T-cell (primary cell): ENCODE measurements around the gene HRC. TPM values are rescaled to one million over a fixed set of nuclear protein-coding genes. Genes with fewer than 3 reads are reported as not detected.

ENCODE experiments used
- ATAC-seq, 4 experiments: fragments of 200-7000 bp in 3 of 4; fragments of 150-1000 bp in 1 of 4; cut with Tn5 transposase; replicated peaks in 1 of 4; 1 replicate in 3 of 4; 2 replicates in 1 of 4; pipeline ENCODE4 v1.10.0; 2021; ENCODE audit warnings: moderate library complexity in 3 of 4, mild to moderate bottlenecking in 2 of 4, moderate number of reproducible peaks in 1 of 4
- CTCF ChIA-PET, 2 donors: fragments of 300-600 bp; sonication (Branson Sonifier 250); formaldehyde crosslinking; loops; one replicate each; lab custom pipeline; 2022; ENCODE audit warnings: antibody characterized with exemption in 2 of 2; lab: Charles Lee
- POLR2A ChIA-PET, 2 donors: fragments of 300-600 bp; sonication (Branson Sonifier 250); formaldehyde crosslinking; loops; one replicate each; lab custom pipeline; 2022; ENCODE audit warnings: antibody characterized with exemption in 2 of 2; lab: Charles Lee
- DNase-seq, 35 experiments: peaks; one replicate each; pipeline versions ENCODE4 v3.0.0 to v3.0.0-alpha.2; 2013 to 2023
- H3K27ac ChIP-seq: one replicate; pipeline ENCODE4 v1.5.1; 2013; ENCODE audit warnings: low read length
- H3K27me3 ChIP-seq, 2 experiments: replicated peaks in 1 of 2; 1 replicate in 1 of 2; 2 replicates in 1 of 2; pipeline versions ENCODE4 v1.6.1 to v1.7.0; 2013; ENCODE audit warnings: low read length in 1 of 2, mixed read lengths in 1 of 2; ENCODE audit not compliant: control insufficient read depth in 2 of 2, insufficient read depth in 2 of 2; ENCODE audit errors: extremely low read depth in 1 of 2
- H3K36me3 ChIP-seq, 2 donors: 1 replicate in 1 of 2; 2 replicates in 1 of 2; pipeline versions ENCODE4 v1.6.1 to v1.7.0; 2013; ENCODE audit warnings: low read length in 1 of 2; ENCODE audit not compliant: control insufficient read depth in 2 of 2, insufficient read depth in 1 of 2; ENCODE audit errors: extremely low read depth in 1 of 2
- H3K4me1 ChIP-seq, 2 experiments: 1 replicate in 1 of 2; 2 replicates in 1 of 2; pipeline versions ENCODE4 v1.6.1 to v1.7.0; 2013; ENCODE audit warnings: low read length in 2 of 2, mixed read lengths in 1 of 2; ENCODE audit not compliant: insufficient read depth in 2 of 2, control insufficient read depth in 1 of 2; ENCODE audit errors: extremely low read depth in 1 of 2
- H3K4me3 ChIP-seq, 2 donors: 1 replicate in 1 of 2; 2 replicates in 1 of 2; pipeline versions ENCODE4 v1.5.1 to v1.7.0; 2013; ENCODE audit warnings: mild to moderate bottlenecking in 2 of 2, low read length in 1 of 2, moderate library complexity in 1 of 2; ENCODE audit not compliant: control insufficient read depth in 1 of 2; ENCODE audit errors: extremely low read depth in 1 of 2
- H3K9me3 ChIP-seq: 2 replicates; pipeline ENCODE4 v1.7.0; 2013
- H3K27ac Mint-ChIP-seq, 2 donors: one replicate each; pipeline ENCODE4 v1.8.0; 2020 to 2021; ENCODE audit warnings: mild to moderate bottlenecking in 2 of 2, mixed read lengths in 2 of 2
- H3K27me3 Mint-ChIP-seq, 2 donors: one replicate each; pipeline ENCODE4 v1.8.0; 2021 to 2022; ENCODE audit warnings: mixed read lengths in 2 of 2
- H3K36me3 Mint-ChIP-seq: one replicate; pipeline ENCODE4 v1.8.0; 2021; ENCODE audit warnings: mixed read lengths
- H3K4me1 Mint-ChIP-seq, 3 donors: one replicate each; pipeline ENCODE4 v1.8.0; 2020 to 2022; ENCODE audit warnings: mixed read lengths in 3 of 3, mild to moderate bottlenecking in 1 of 3
- H3K4me3 Mint-ChIP-seq, 3 donors: one replicate each; pipeline ENCODE4 v1.8.0; 2020 to 2022; ENCODE audit warnings: mild to moderate bottlenecking in 3 of 3, mixed read lengths in 3 of 3, moderate library complexity in 3 of 3
- H3K9me3 Mint-ChIP-seq, 3 donors: one replicate each; pipeline ENCODE4 v1.8.0; 2020 to 2022; ENCODE audit warnings: mixed read lengths in 3 of 3
- WGBS: methylation state at CpG from one replicate; pipeline ENCODE4 v1.1.5; 2013; ENCODE audit warnings: missing lambda C conversion rate; ENCODE audit not compliant: insufficient coverage; 5-methylcytosine and 5-hydroxymethylcytosine counted together
- total RNA-seq, 35 experiments: library from RNA in 6 of 35; stranded (reverse) in 6 of 35; fragments of 120-200 nt in 1 of 35; gene quantifications; one replicate each; pipeline versions ENCODE4 v1.2.1 to v1.2.4 and lab custom pipeline; 2013 to 2026

HRC gene
- total RNA-seq, 5 donors from 2014 or later (not counting 1 experiment from before 2014, with no cell fraction given) = not detected

DNA sequence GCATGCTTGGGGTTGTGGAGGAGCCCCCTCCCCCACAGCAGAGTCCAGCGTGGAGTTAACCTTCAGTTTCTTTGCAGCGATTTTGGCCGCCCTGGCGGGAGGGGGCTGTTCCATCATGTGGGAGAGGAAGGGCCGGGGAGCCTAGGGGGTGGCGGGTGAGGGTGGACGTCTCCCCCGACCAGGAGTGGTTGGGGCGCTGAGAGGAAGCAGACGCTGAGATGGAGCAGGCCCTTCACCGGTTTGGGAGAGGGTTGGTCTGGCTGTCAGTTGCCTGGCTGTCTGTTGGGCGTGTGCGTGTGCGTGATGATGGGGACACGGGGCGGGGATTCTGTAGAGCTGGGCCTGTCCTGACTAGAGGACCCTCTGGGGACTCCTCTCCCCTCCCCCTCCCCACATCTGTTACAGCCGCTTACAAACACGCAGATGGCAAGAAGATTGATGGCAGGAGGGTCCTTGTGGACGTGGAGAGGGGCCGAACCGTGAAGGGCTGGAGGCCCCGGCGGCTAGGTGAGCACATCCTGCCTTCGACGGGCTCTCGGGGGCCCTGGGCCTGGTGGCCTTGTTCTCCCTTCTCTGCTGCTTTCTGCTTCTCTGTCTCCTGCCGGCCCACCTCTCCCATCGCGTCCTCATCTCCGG lies 50.8 kb downstream of the HRC start:
- ChIA-PET POLR2A (no interaction called here), CTCF (interaction anchor here in 1 of 2 donors (1.3 kb wide), 1 partner anchor 10 kb away, joined by 3 read pairs; the partner anchor contains the start of gene LIN7B)
- ATAC-seq = no peak
- no peaks in the 10 kb centered on the region for H3K9me3 ChIP-seq
- 92% methylated on average over 18 of the region's 30 CpGs for WGBS
- Mint-ChIP-seq H3K27me3 (no peaks in the 10 kb centered on the region), H3K36me3 (peaks cover 46% of the 10 kb centered on the region), H3K27ac (no peak overlapping the region), H3K4me3 (no peak overlapping the region), H3K9me3 (no peaks in the 10 kb centered on the region), H3K4me1 (peaks cover 4 to 16% (median 7%) of the 10 kb centered on the region in 3 donors)
- H3K36me3 ChIP-seq = peaks cover 46 to 81% of the 10 kb centered on the region in 2 donors
- no peak overlapping the region for H3K4me3 ChIP-seq
- DNase-seq = no peak
- no peaks in the 10 kb centered on the region for H3K4me1 ChIP-seq
- peaks cover 0 to 3% of the 10 kb centered on the region in 2 experiments for H3K27me3 ChIP-seq
- no peak overlapping the region for H3K27ac ChIP-seq

DNA sequence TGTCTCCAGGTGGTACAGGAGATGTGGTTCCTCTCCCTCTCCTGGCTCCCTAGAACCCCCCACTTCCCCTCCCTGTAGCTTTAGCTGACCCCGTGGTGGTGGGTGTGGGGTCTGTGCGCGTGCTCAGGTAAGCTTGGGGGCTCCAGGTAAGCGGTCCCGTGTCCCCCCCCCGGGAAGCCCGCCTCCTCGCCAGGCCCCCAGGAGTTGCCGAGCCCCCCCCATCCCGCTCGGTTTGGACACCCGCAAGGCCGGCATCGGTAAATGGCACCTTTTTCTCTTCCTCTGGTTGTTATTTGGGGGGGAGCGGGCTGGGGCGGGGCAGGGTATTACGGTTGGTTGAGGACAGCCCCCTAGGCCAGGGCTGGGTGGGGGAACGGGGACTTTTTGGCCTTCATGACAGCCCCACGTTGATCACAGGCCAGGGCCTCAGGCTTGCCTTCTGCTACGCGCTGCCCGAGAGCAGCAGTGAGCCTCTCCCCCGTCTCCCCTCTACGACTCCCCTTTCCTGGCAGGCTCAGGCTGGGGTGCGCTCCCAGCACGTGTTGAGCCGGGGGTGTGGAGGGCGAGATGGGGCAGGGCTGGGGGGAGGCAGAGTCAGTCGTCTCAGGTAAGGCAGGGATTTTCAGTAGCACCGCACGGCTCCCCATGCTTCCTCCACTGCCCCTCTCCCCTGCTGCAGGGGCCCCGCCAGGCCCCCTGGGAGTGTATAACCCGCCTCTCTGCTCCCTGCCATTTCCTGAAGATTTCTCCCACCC lies 51.7 kb downstream of the HRC start:
- Mint-ChIP-seq H3K9me3 (no peaks in the 10 kb centered on the region), H3K4me3 (no peak overlapping the region), H3K27me3 (no peaks in the 10 kb centered on the region), H3K27ac (no peak overlapping the region), H3K4me1 (peaks cover 4 to 16% (median 7%) of the 10 kb centered on the region in 3 donors), H3K36me3 (peaks cover 44% of the 10 kb centered on the region)
- ChIA-PET POLR2A (no interaction called here), CTCF (no interaction called here)
- Histone ChIP-seq H3K4me3 (no peak overlapping the region), H3K27ac (no peak overlapping the region), H3K4me1 (no peaks in the 10 kb centered on the region), H3K27me3 (peaks cover 0 to 3% of the 10 kb centered on the region in 2 experiments), H3K9me3 (no peaks in the 10 kb centered on the region), H3K36me3 (peaks cover 53 to 81% of the 10 kb centered on the region in 2 donors)
- DNase-seq (no peak), ATAC-seq (no peak)
- WGBS = 94% methylated on average over 6 of the region's 33 CpGs

DNA sequence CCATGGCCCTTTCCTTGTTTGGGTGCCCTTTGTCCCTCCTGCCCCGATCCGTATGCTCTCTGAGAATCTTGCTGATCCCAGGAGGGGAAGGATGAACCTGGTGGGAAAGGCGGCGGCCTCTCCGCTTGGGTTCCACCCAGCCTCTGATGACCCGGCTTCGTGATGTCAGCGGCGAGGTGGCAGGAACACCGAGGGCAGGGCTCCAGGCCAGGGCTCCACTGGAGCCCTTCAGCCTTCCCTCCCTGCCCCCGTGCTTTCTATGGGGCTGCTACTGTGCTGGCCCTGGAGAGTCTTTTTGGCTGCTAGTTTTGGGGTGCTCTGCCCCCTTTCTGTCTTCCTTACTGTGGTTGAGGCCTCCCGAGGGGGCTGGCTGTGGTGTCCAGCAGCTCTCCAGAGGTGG lies 52.9 kb downstream of the HRC start:
- no peak overlapping the region for H3K27ac Mint-ChIP-seq

More for the DNA sequence above, 52.9 kb downstream of the HRC start:
- CTCF ChIA-PET = no interaction called here
- no peaks in the 10 kb centered on the region for H3K9me3 Mint-ChIP-seq
- H3K27ac ChIP-seq = no peak overlapping the region
- ATAC-seq (no peak), DNase-seq (no peak)
- H3K27me3 Mint-ChIP-seq = no peaks in the 10 kb centered on the region
- peaks cover 47% of the 10 kb centered on the region for H3K36me3 Mint-ChIP-seq
- H3K4me1 Mint-ChIP-seq = peaks cover 8 to 16% (median 11%) of the 10 kb centered on the region in 3 donors
- H3K36me3 ChIP-seq = peaks cover 57 to 85% of the 10 kb centered on the region in 2 donors
- peaks cover 0 to 9% of the 10 kb centered on the region in 2 experiments for H3K4me1 ChIP-seq
- H3K4me3 ChIP-seq = no peak overlapping the region
- no peak overlapping the region for H3K4me3 Mint-ChIP-seq
- H3K27me3 ChIP-seq = peaks cover 0 to 3% of the 10 kb centered on the region in 2 experiments
- WGBS = 98% methylated on average over 8 of the region's 12 CpGs
- POLR2A ChIA-PET = no interaction called here
- H3K9me3 ChIP-seq = no peaks in the 10 kb centered on the region

Other genes with a start within 250 kb of the HRC start
- 1 to 10 TPM in 4 of 5 donors, under 1 TPM in 1; 0.93 to 1.7 (median 1.2) TPM for gene DHDH, start 221.7 kb downstream of the HRC start, total RNA-seq
- gene BAX, start 200.5 kb downstream of the HRC start, total RNA-seq = 100 to 1,000 TPM in 3 of 5 donors, 10 to 100 TPM in 2; 76.6 to 201 (median 183) TPM
- gene FTL, start 190.1 kb downstream of the HRC start, total RNA-seq = 1,000 to 10,000 TPM in 2 of 5 donors, 100 to 1,000 TPM in 3; 594 to 1,085 (median 906) TPM
- gene GYS1, start 162.1 kb downstream of the HRC start, total RNA-seq = 10 to 100 TPM; 28.1 to 58.9 (median 52.4) TPM
- 10 to 100 TPM; 20.3 to 48.7 (median 41.4) TPM for gene RUVBL2, start 161.5 kb downstream of the HRC start, total RNA-seq
- under 1 TPM in 1 of 5 donors, not detected in 4; 0.57 TPM for gene LHB, start 138.3 kb downstream of the HRC start, total RNA-seq
- not detected for gene CGB3, start 131.1 kb downstream of the HRC start, total RNA-seq
- not detected for gene CGB2, start 123.5 kb downstream of the HRC start, total RNA-seq
- gene CGB1, start 118.5 kb downstream of the HRC start, total RNA-seq = not detected
- gene CGB5, start 111.5 kb downstream of the HRC start, total RNA-seq = not detected
- not detected for gene CGB8, start 106.3 kb downstream of the HRC start, total RNA-seq
- not detected for gene CGB7, start 97.6 kb downstream of the HRC start, total RNA-seq
- gene NTF4, start 90.6 kb downstream of the HRC start, total RNA-seq = not detected
- gene KCNA7, start 82.7 kb downstream of the HRC start, total RNA-seq = not detected
- 100 to 1,000 TPM; 406 to 704 (median 645) TPM for gene SNRNP70, start 69.9 kb downstream of the HRC start, total RNA-seq
- 10 to 100 TPM in 3 of 5 donors, 1 to 10 TPM in 2; 8.1 to 17.8 (median 12.9) TPM for gene LIN7B, start 41.0 kb downstream of the HRC start, total RNA-seq
- 1 to 10 TPM; 2.1 to 3.7 (median 2.5) TPM for gene C19orf73, start 36.3 kb downstream of the HRC start, total RNA-seq
- 1 to 10 TPM; 3.8 to 4.7 (median 4.1) TPM for gene PPFIA3, start 35.9 kb downstream of the HRC start, total RNA-seq
- under 1 TPM in 3 of 5 donors, not detected in 2; 0.43 to 0.89 (median 0.50) TPM for gene TRPM4, start 2.4 kb upstream of the HRC start, total RNA-seq
- 1 to 10 TPM; 5.4 to 8.1 (median 6.4) TPM for gene SLC6A16, start 169.8 kb upstream of the HRC start, total RNA-seq
- gene CD37, start 180.0 kb upstream of the HRC start, total RNA-seq = 100 to 1,000 TPM; 365 to 435 (median 369) TPM
- under 1 TPM in 3 of 5 donors, not detected in 2; 0.20 to 0.43 (median 0.28) TPM for gene TEAD2, start 207.0 kb upstream of the HRC start, total RNA-seq
- not detected for gene DKKL1, start 208.5 kb upstream of the HRC start, total RNA-seq
- gene KASH5, start 232.9 kb upstream of the HRC start, total RNA-seq = under 1 TPM in 2 of 5 donors, not detected in 3; 0.25 to 0.26 TPM